Colonic mucosa (tissue), 4 donors: Measurements from ENCODE around the gene UCP1. TPM values are rescaled to one million over a fixed set of nuclear protein-coding genes. Genes with fewer than 3 reads are reported as not detected.

Source experiments
- DNase-seq: peaks from one replicate; pipeline ENCODE4 v3.0.0-alpha.2; 2020
- H3K27ac ChIP-seq: fragments of 200-600 bp; one replicate; pipeline ENCODE4 v1.8.0; 2021
- H3K27me3 ChIP-seq: fragments of 200-600 bp; one replicate; pipeline ENCODE4 v1.8.0; 2021
- H3K36me3 ChIP-seq: fragments of 200-600 bp; one replicate; pipeline ENCODE4 v1.8.0; 2021
- H3K4me1 ChIP-seq: fragments of 200-600 bp; one replicate; pipeline ENCODE4 v1.8.0; 2021; ENCODE audit warnings: mild to moderate bottlenecking
- H3K4me3 ChIP-seq: fragments of 200-600 bp; one replicate; pipeline ENCODE4 v1.8.0; 2021
- H3K9ac ChIP-seq, 2 donors: one replicate each; pipeline ENCODE4 v1.7.0; 2013; ENCODE audit warnings: control low read depth in 2 of 2, low read depth in 2 of 2, low read length in 2 of 2
- H3K9me3 ChIP-seq: fragments of 200-600 bp; one replicate; pipeline ENCODE4 v1.8.0; 2021
- CTCF ChIP-seq: fragments of 200-600 bp; IDR thresholded peaks from one replicate; pipeline ENCODE4 v1.8.0; 2022; ENCODE audit warnings: antibody characterized with exemption, mild to moderate bottlenecking
- intact Hi-C: fragments of 100-400 bp; cut with DNase I; formaldehyde crosslinking; loops from one replicate; pipeline ENCODE4 v1.14.1; 2022
- total RNA-seq, 2 donors: library from RNA; stranded (reverse); fragmentation: NEBNext Ultra II Directional in 1 of 2; extraction: Animal tissue kit (Norgen Biotek cat#: 25700) in 1 of 2; gene quantifications; one replicate each; pipeline ENCODE4 v1.2.1, GENCODE V29; 2021
- donor health status: healthy.
- donor health status: DM: no; HTN: no; CAD: no.
- donor health status: DM: no; HTN: no; CAD: no.

Gene UCP1
- not detected for total RNA-seq

GRCh38 chr4:140568507-140569306, at the start of gene UCP1:
Gene UCP1 (minus strand): TSS chr4:140568961. CDS start chr4:140568729, 232 bp downstream.
- intact Hi-C loops: no loop called here
- Histone ChIP-seq H3K4me1 (peaks cover 3% of the 10 kb centered on the region), H3K27me3 (peaks cover 37% of the 10 kb centered on the region), H3K4me3 (peak within 1 kb of the TSS; percentile 35), H3K9ac (no peak within 1 kb of the TSS), H3K27ac (no peak within 1 kb of the TSS), H3K9me3 (no peaks in the 10 kb centered on the region), H3K36me3 (no peaks in the 10 kb centered on the region)
- peak; percentile 21 for DNase-seq
- no peak for TF ChIP-seq CTCF

GRCh38 chr4:140617499-140618248, 48.9 kb upstream of the UCP1 start:
- Histone ChIP-seq H3K4me1 (no peaks in the 10 kb centered on the region), H3K27ac (no peak overlapping the region), H3K4me3 (no peak overlapping the region), H3K27me3 (no peaks in the 10 kb centered on the region), H3K9me3 (no peaks in the 10 kb centered on the region), H3K36me3 (no peaks in the 10 kb centered on the region), H3K9ac (no peak overlapping the region)
- DNase-seq: no peak
- TF ChIP-seq CTCF: no peak
- intact Hi-C loops: loop anchor here (10.0 kb wide), 1 partner anchor 263 kb away; no protein-coding TSS in a partner anchor

- H3K27me3 ChIP-seq: no peaks in the 10 kb centered on the region
- no peak for DNase-seq
- no peaks in the 10 kb centered on the region for H3K36me3 ChIP-seq
- TF ChIP-seq CTCF: no peak
- no peak overlapping the region for H3K4me3 ChIP-seq
- no peak overlapping the region for H3K9ac ChIP-seq
- H3K4me1 ChIP-seq: no peaks in the 10 kb centered on the region
- intact Hi-C loops: loop anchor here (10.0 kb wide), 1 partner anchor 261 kb away; no protein-coding TSS in a partner anchor
- no peak overlapping the region for H3K27ac ChIP-seq
- no peaks in the 10 kb centered on the region for H3K9me3 ChIP-seq
Measured at GRCh38 chr4:140615451-140615850, 46.7 kb upstream of the UCP1 start.

DNA sequence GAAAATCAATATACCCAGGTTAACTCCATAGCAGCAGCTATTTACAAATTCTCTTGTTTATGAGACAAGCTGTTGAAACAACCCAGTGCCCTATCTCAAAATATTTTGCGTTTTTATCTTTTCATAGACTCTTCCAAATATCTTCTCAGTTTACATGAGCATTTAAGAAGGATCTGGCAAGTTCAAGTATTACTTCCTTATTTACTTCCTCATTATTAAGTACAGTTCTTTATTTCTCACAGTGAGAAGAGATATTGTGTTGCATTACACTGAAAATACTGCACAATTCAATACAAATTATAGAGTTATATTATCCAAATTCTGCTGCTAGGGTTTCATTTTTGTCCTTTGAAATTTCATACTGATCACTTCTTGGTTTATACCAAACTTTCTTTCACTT, 43.6 kb upstream of the UCP1 start:
- H3K27ac ChIP-seq: no peak overlapping the region
- H3K36me3 ChIP-seq: no peaks in the 10 kb centered on the region
- H3K27me3 ChIP-seq: no peaks in the 10 kb centered on the region
- H3K9me3 ChIP-seq: no peaks in the 10 kb centered on the region
- intact Hi-C loops: loop anchor here (10.0 kb wide), 1 partner anchor 258 kb away; no protein-coding TSS in a partner anchor
- H3K4me1 ChIP-seq: no peaks in the 10 kb centered on the region
- H3K9ac ChIP-seq: no peak overlapping the region
- DNase-seq: no peak
- TF ChIP-seq CTCF: no peak
- no peak overlapping the region for H3K4me3 ChIP-seq

DNA sequence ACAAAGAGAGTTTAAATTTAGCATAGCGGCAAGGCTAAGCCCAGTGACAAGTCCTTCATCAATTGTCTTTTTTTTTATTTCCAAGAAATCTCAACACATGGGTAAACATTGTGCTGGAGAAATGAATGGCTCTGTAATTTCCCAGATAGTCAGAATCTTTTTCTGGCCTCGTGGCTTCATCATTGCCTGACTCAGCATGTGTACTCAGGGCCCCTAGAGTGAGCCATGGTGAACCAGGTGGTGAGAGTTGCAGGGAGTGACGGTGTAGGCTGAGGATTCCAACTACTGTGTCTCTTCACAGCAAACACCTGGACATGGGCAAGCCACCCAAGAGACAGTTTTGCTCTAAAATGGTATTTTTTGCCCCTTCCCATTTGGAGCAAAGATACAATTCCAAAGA, 43.1 kb upstream of the UCP1 start:
- H3K4me1 ChIP-seq: no peaks in the 10 kb centered on the region
- intact Hi-C loops: loop anchor here (10.0 kb wide), 1 partner anchor 257 kb away; no protein-coding TSS in a partner anchor
- H3K36me3 ChIP-seq: no peaks in the 10 kb centered on the region
- no peak for TF ChIP-seq CTCF
- no peak overlapping the region for H3K27ac ChIP-seq
- no peaks in the 10 kb centered on the region for H3K27me3 ChIP-seq
- no peak overlapping the region for H3K4me3 ChIP-seq
- no peak for DNase-seq
- H3K9ac ChIP-seq: no peak overlapping the region
- no peaks in the 10 kb centered on the region for H3K9me3 ChIP-seq
